ENCODE measurements around the gene TSPAN32. TPM values are rescaled to one million over a fixed set of nuclear protein-coding genes. Genes with fewer than 3 reads are reported as not detected.
"Not testable (repeated sequence)": the region's sequence is repeated elsewhere in the genome, so short reads cannot be mapped to it uniquely, and the experiment has no call there.

The TSPAN32 gene
- total RNA-seq, 1 donor from 2014 or later: 12.2 TPM

DNA sequence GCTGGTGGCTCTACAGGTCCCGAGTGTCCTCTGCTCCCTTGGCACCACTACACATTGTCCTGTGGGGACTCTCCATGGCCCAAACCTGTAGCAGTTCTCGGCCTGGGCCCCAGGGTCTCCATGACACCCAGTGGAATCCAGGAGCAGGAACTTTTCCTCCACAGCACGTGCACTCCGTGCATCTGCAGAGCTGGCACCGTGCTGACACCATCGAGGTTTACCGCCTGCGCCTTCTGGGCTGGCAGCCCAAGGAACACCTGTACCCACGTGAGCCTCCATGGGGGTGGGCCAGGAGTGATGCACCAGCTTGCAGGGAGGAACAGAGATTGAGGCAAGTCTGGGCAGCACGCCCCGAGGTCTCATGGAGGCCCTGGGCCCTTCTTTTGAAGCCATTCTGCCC lies 25.2 kb downstream of the TSPAN32 start:
- no peak overlapping the region for H3K4me3 ChIP-seq
- no peaks in the 10 kb centered on the region for H3K27me3 ChIP-seq
- H3K27ac ChIP-seq: no peak overlapping the region
- no peaks in the 10 kb centered on the region for H3K9me3 ChIP-seq
- TF ChIP-seq, protein P1, sequence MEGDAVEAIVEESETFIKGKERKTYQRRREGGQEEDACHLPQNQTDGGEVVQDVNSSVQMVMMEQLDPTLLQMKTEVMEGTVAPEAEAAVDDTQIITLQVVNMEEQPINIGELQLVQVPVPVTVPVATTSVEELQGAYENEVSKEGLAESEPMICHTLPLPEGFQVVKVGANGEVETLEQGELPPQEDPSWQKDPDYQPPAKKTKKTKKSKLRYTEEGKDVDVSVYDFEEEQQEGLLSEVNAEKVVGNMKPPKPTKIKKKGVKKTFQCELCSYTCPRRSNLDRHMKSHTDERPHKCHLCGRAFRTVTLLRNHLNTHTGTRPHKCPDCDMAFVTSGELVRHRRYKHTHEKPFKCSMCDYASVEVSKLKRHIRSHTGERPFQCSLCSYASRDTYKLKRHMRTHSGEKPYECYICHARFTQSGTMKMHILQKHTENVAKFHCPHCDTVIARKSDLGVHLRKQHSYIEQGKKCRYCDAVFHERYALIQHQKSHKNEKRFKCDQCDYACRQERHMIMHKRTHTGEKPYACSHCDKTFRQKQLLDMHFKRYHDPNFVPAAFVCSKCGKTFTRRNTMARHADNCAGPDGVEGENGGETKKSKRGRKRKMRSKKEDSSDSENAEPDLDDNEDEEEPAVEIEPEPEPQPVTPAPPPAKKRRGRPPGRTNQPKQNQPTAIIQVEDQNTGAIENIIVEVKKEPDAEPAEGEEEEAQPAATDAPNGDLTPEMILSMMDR (IDR thresholded peaks at IDR 0.05): no peak
- H3K4me1 ChIP-seq: no peaks in the 10 kb centered on the region
- ATAC-seq (no peak), DNase-seq (peak; percentile 36)
- intact Hi-C loops (cut with DNase I): no loop called here
- H3K36me3 ChIP-seq: no peaks in the 10 kb centered on the region

DNA sequence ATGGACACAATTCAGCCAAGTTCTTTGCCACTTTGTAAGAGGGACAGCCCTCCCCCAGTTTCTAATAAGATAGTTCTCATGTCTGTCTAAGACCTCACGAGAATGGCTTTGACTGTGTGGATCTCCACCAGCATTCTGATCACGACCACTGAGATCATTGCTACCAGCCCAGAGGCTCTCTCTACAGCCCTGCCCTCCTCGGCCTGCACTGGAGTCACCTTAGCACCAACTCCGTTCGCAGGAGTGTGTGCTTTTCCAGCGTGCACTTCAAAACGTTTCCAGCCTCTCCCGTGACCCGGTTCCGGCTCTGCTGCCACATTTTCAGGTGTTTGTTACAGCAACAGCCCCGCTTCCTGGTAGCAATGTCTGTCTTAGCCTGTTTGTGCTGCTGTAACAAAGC lies 26.2 kb downstream of the TSPAN32 start:
- DNase-seq: peak; percentile 56

DNA sequence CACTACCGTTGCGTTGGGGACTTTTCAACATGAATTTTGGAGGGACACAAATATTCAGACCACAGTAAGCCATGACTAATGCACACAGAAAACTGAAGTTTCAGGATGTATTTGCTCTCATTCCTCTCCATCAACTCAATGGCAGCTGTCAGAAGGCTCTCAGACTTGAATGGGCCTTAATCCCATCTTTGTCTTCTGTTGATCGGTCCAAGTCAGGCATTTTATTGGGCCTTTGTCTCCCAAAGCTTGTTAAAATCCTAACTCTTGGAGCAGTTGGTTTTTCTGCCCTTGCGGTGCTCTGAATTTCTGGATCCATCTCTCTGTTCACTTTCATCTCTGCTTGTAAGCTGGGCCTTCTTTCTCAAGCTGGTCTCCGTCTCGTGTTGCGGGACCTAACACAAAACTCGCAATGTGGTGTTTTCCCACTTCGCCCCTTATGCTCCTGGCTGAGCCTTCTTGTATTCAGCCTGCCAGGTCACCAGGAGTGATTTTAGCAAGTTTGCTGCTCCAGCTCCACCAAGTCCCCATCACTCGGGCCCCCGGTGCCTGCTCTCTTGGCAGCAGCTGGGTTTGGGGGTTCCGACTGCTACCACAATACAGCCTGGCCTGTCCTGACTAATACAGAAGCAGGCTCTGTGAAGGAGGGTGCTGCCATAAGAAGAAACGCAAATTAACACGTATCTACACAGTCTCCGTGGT lies 27.0 kb downstream of the TSPAN32 start:
- Histone ChIP-seq H3K27me3 (no peaks in the 10 kb centered on the region), H3K27ac (no peak overlapping the region), H3K4me3 (no peak overlapping the region), H3K36me3 (no peaks in the 10 kb centered on the region), H3K4me1 (no peaks in the 10 kb centered on the region), H3K9me3 (no peaks in the 10 kb centered on the region)
- intact Hi-C loops (cut with DNase I): no loop called here
- ATAC-seq (no peak), DNase-seq (peak; percentile 33)
- TF ChIP-seq, protein P1 (IDR thresholded peaks at IDR 0.05): no peak

More for the DNA sequence above, 26.2 kb downstream of the TSPAN32 start:
- H3K9me3 ChIP-seq: no peaks in the 10 kb centered on the region
- H3K27me3 ChIP-seq: no peaks in the 10 kb centered on the region
- H3K27ac ChIP-seq: no peak overlapping the region
- intact Hi-C loops (cut with DNase I): no loop called here
- TF ChIP-seq, protein P1 (IDR thresholded peaks at IDR 0.05): no peak
- H3K4me3 ChIP-seq: no peak overlapping the region
- peak; percentile 62 for ATAC-seq
- no peaks in the 10 kb centered on the region for H3K36me3 ChIP-seq
- H3K4me1 ChIP-seq: no peaks in the 10 kb centered on the region

DNA sequence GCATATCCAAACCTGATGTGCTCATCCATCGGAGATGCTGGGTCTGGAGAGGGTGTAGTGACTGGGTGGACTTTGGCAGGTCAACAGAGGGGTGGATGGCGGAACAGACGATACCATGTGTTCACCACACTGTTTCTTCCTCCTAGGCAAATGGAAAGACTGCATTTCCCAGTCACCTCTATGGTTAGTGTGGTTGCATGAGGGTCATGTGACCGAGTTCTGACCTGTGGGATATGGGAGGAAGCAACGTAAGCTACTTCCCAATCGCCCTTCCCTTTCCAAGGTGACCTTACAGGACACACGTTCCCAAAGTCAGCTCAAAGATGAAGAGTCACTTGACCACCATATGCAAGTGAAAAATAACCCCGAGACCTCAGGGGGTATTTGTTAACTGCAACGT lies 27.7 kb downstream of the TSPAN32 start:
- ATAC-seq: no peak
- intact Hi-C loops (cut with DNase I): no loop called here
- Histone ChIP-seq H3K36me3 (no peaks in the 10 kb centered on the region), H3K27ac (no peak overlapping the region), H3K27me3 (no peaks in the 10 kb centered on the region), H3K4me3 (no peak overlapping the region), H3K9me3 (no peaks in the 10 kb centered on the region), H3K4me1 (no peaks in the 10 kb centered on the region)
- DNase-seq: no peak
- TF ChIP-seq, protein P1 (IDR thresholded peaks at IDR 0.05): no peak

DNA sequence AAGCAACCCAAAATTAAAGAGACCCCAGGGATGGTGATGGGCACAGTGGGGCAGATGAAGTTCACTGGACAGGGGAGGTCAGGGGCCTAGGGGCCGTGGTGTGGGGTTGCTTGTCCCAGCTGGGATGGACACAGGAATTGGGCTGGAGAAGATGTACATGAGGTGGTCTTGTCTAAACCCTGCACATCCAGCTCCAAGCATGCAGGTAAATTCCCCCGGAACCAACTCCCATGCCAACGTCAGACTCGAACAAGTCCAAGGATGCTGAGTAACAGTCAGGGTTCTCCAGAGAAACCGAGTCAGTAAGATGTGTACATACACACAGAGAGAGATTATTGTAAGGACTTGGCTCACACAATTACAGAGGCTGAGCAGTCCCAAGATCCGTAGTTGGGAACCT lies 28.9 kb downstream of the TSPAN32 start:
- Histone ChIP-seq H3K27me3 (no peaks in the 10 kb centered on the region), H3K4me1 (no peaks in the 10 kb centered on the region), H3K36me3 (no peaks in the 10 kb centered on the region), H3K9me3 (no peaks in the 10 kb centered on the region), H3K4me3 (no peak overlapping the region), H3K27ac (no peak overlapping the region)
- DNase-seq: peak; percentile 40
- TF ChIP-seq, protein P1 (IDR thresholded peaks at IDR 0.05): no peak
- intact Hi-C loops (cut with DNase I): no loop called here
- ATAC-seq: no peak

DNA sequence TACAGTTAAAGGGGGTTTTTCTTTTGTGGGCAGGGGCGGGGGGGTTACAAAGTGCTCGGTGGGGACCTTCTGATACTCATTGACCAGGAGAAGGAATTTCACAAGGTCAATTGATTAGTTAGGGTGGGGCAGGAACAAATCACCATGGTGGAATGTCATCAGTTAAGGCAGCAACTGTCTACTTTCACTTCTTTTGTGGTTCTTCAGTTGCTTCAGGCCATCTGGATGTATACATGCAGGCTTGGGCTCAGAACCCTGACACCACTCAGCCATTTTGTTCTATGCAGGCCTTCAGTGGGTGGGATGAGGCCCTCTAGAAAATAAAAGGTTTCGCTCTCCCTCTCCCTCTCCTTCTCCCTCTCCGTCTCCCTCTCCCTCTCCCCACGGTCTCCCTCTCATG lies 29.6 kb downstream of the TSPAN32 start:
- TF ChIP-seq, protein P1 (IDR thresholded peaks at IDR 0.05): no peak
- Histone ChIP-seq H3K4me3 (no peak overlapping the region), H3K36me3 (no peaks in the 10 kb centered on the region), H3K27ac (no peak overlapping the region), H3K27me3 (no peaks in the 10 kb centered on the region), H3K9me3 (no peaks in the 10 kb centered on the region), H3K4me1 (no peaks in the 10 kb centered on the region)
- intact Hi-C loops (cut with DNase I): no loop called here
- DNase-seq (no peak), ATAC-seq (no peak)

DNA sequence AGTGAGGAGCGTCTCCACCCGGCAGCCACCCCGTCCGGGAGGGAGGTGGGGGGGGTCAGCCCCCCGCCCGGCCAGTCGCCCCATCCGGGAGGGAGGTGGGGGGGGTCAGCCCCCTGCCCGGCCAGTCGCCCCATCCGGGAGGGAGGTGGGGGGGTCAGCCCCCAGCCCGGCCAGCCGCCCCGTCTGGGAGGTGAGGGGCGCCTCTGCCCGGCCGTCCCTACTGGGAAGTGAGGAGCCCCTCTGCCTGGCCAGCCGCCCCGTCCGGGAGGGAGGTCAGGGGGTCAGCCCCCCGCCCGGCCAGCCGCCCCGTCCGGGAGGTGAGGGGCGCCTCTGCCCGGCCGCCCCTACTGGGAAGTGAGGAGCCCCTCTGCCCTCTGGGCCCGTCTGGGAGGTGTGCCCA lies 30.8 kb downstream of the TSPAN32 start:
- not testable (repeated sequence) for H3K4me1 ChIP-seq, H3K9me3 ChIP-seq

DNA sequence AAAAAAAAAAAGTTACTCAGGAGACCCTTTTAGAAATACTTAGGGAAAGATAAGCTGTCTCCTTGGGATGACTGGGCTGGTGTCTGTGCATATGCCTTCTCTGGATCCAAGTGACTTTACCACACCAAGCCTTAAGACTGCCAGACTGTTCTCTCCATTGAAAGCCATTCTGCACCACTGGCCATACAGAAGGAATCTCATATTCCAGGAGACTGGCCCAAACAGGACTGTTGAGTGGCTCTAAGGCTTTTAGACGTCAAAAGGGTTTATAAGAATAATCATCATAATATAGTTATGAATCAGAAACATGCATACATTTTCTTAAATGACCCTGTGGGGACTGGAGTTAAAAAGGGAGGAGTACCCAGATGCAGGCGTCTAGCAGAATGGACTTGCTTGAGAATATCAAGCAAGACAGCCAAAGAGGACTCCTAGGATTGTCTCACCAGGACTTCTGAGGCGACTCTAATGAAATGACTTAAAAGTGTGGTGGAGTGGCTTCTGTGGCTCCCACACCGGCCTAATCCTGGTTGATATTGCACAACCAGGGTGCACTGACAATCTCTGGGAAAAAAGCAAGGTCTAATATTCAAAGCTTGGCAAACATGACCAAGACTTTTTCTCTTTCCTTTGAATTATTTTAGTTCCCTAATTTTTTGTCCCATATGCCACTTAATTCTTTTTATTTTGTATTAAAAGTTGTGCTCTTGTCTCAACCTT lies 31.8 kb downstream of the TSPAN32 start:
- H3K4me1 ChIP-seq; H3K36me3 ChIP-seq; H3K9me3 ChIP-seq; H3K4me3 ChIP-seq; intact Hi-C loops (cut with DNase I); H3K27me3 ChIP-seq; H3K27ac ChIP-seq: not testable (repeated sequence)
- DNase-seq: peak; percentile 28
- ATAC-seq: peak; percentile 40

More for the DNA sequence above, 30.8 kb downstream of the TSPAN32 start:
- intact Hi-C loops (cut with DNase I); H3K36me3 ChIP-seq; H3K27ac ChIP-seq; H3K4me3 ChIP-seq; H3K27me3 ChIP-seq; ATAC-seq: not testable (repeated sequence)
- peak; percentile 15 for DNase-seq
